Chondrocyte (in vitro differentiated cells): ENCODE results near the gene MMP20. TPM values are rescaled to one million over a fixed set of nuclear protein-coding genes. Genes with fewer than 3 reads are reported as not detected.

ENCODE experiments used
- DNase-seq: peaks from one replicate; pipeline ENCODE4 v3.0.0; 2021; ENCODE audit warnings: mixed read lengths, low spot score
- H3K27ac Mint-ChIP-seq: one replicate; pipeline ENCODE4 v1.8.0; 2021; ENCODE audit warnings: mild to moderate bottlenecking, moderate library complexity, mixed read lengths; ENCODE audit not compliant: unreplicated experiment
- H3K27me3 Mint-ChIP-seq: 2 replicates; pipeline ENCODE4 v1.8.0; 2021; ENCODE audit warnings: low read depth, mixed read lengths
- H3K36me3 Mint-ChIP-seq: 2 replicates; pipeline ENCODE4 v1.8.0; 2021; ENCODE audit warnings: low read depth, mixed read lengths
- H3K4me1 Mint-ChIP-seq: 2 replicates; pipeline ENCODE4 v1.8.0; 2021; ENCODE audit warnings: low read depth, mild to moderate bottlenecking, mixed read lengths
- H3K4me3 Mint-ChIP-seq: one replicate; pipeline ENCODE4 v1.8.0; 2021; ENCODE audit warnings: mild to moderate bottlenecking, moderate library complexity, mixed read lengths; ENCODE audit not compliant: unreplicated experiment
- H3K9me3 Mint-ChIP-seq: 2 replicates; pipeline ENCODE4 v1.8.0; 2021; ENCODE audit warnings: low read depth, mixed read lengths
- total RNA-seq: library from RNA; stranded (reverse); gene quantifications from 3 replicates; pipeline ENCODE4 v1.2.1, GENCODE V29; 2021
- TF ChIP-seq, protein P1 (sequence below): fragments of 200-600 bp; sonication (generic); IDR thresholded peaks from 2 replicates; pipeline ENCODE4 v1.5.0; 2021; ENCODE audit warnings: antibody characterized with exemption, mild to moderate bottlenecking, moderate library complexity

The MMP20 gene
- total RNA-seq, 1 donor from 2014 or later = not detected

DNA sequence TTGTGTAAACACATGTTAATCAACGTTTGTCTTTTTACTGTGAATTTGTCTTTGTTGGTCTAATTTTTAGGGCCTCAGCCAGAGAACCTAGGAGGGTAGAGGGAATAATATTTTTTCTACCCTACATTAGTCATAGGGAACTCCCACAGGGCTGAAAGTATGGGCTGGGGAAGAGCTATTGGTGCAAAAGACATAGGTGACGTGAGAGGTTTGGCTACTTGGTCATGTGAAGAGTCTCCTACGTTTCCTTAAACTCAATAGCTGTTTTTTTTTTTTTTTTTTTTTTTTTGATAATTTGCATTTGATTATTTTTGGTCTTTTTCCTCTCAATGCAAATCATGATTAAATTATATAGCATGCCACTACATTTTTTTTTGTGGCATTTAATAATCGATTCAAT is 78.7 kb downstream of the MMP20 start:
- peaks cover 2% of the 10 kb centered on the region for H3K27me3 Mint-ChIP-seq
- TF ChIP-seq, protein P1, sequence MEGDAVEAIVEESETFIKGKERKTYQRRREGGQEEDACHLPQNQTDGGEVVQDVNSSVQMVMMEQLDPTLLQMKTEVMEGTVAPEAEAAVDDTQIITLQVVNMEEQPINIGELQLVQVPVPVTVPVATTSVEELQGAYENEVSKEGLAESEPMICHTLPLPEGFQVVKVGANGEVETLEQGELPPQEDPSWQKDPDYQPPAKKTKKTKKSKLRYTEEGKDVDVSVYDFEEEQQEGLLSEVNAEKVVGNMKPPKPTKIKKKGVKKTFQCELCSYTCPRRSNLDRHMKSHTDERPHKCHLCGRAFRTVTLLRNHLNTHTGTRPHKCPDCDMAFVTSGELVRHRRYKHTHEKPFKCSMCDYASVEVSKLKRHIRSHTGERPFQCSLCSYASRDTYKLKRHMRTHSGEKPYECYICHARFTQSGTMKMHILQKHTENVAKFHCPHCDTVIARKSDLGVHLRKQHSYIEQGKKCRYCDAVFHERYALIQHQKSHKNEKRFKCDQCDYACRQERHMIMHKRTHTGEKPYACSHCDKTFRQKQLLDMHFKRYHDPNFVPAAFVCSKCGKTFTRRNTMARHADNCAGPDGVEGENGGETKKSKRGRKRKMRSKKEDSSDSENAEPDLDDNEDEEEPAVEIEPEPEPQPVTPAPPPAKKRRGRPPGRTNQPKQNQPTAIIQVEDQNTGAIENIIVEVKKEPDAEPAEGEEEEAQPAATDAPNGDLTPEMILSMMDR = no peak
- H3K4me3 Mint-ChIP-seq = no peak overlapping the region
- H3K36me3 Mint-ChIP-seq = peaks cover 1% of the 10 kb centered on the region
- no peak for DNase-seq
- no peak overlapping the region for H3K27ac Mint-ChIP-seq
- peaks cover 12% of the 10 kb centered on the region for H3K4me1 Mint-ChIP-seq
- no peaks in the 10 kb centered on the region for H3K9me3 Mint-ChIP-seq

DNA sequence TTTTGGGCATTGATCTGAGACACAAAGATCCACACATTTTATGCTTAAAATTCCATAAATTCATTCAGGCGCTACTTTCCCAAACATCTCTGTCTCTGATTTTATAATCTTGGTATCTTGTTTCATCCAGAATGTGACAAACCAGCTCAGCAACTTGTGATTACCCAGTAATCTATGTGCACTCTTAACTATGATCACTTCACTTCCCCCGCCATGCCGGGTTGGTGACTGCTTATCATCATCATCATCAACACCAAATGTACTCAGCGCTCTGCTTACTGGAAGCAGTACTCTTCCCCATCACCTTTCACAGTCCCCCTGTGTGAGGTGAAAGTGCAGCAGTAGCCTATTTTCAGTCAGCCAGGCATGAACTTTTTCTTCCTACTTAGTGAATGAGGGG is 79.4 kb downstream of the MMP20 start:
- Mint-ChIP-seq H3K36me3 (peaks cover 1% of the 10 kb centered on the region), H3K9me3 (peaks cover 3% of the 10 kb centered on the region), H3K4me1 (peaks cover 12% of the 10 kb centered on the region), H3K4me3 (no peak overlapping the region), H3K27me3 (peaks cover 2% of the 10 kb centered on the region), H3K27ac (no peak overlapping the region)
- no peak for DNase-seq
- TF ChIP-seq, protein P1 = no peak

DNA sequence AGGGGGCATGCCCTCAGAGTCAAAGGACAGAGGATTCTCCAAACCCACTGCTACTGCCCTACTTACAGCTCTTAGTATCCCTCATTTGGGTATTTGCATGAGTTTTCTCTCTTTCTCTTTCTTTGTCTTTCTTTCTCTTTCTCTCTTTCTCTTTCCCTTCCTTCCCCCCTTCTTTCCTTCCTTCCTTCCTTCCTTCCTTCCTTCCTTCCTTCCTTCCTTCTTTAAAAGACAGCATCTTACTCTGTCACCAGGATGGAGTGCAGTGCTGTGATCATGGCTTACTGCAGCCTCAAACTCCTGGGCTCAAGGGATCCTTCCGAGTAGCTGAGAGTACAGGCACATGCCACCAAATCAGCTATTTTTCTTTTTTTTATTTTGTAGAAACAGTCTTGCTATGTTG is 80.5 kb downstream of the MMP20 start:
- peaks cover 12% of the 10 kb centered on the region for H3K4me1 Mint-ChIP-seq
- H3K27me3 Mint-ChIP-seq = peaks cover 2% of the 10 kb centered on the region
- no peak overlapping the region for H3K27ac Mint-ChIP-seq
- H3K36me3 Mint-ChIP-seq = peaks cover 4% of the 10 kb centered on the region
- peaks cover 13% of the 10 kb centered on the region for H3K9me3 Mint-ChIP-seq
- DNase-seq = no peak
- TF ChIP-seq, protein P1 = no peak
- H3K4me3 Mint-ChIP-seq = no peak overlapping the region

DNA sequence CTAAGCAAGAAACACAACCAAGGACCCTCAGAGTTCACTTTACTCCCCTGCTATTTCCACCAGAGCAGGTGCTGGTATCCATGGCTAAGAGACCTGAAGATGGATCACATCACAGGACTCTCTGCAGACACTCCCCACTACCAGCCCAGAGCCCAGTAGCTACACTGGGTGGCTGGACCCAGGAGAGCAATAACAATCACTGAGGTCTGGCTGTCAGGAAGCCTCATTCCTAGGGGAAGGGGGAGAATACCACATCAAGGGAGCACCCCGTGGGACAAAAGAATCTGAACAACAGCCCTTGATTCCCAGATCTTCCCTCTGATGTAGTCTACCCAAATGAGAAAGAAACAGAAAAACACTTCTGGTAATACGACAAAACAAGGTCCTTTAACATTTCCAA is 85.6 kb downstream of the MMP20 start:
- peaks cover 3% of the 10 kb centered on the region for H3K36me3 Mint-ChIP-seq
- DNase-seq = no peak
- TF ChIP-seq, protein P1 = no peak
- peaks cover 14% of the 10 kb centered on the region for H3K9me3 Mint-ChIP-seq
- no peaks in the 10 kb centered on the region for H3K4me1 Mint-ChIP-seq
- H3K4me3 Mint-ChIP-seq = no peak overlapping the region
- no peak overlapping the region for H3K27ac Mint-ChIP-seq
- peaks cover 5% of the 10 kb centered on the region for H3K27me3 Mint-ChIP-seq

DNA sequence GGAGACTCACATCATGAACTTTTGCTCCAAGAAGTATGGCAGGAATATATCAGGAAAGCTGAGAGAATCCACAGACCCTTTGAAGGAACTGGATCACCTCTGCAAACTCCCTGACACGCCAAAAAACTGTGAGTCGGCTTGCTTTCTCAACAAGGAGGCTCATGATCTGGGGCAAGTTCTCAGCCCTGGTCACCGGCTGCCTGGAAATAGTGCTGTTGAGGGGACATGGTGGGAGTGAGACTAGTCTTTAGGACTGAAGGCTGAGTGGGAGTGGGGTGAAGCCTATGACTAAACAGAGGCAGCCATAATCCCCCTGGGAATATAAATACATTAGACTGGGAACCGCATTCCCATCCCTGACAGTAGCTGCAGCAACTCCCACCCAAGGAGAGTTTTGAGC is 86.2 kb downstream of the MMP20 start:
- Mint-ChIP-seq H3K27me3 (peaks cover 9% of the 10 kb centered on the region), H3K36me3 (peaks cover 3% of the 10 kb centered on the region), H3K4me3 (no peak overlapping the region), H3K27ac (no peak overlapping the region), H3K9me3 (peaks cover 14% of the 10 kb centered on the region), H3K4me1 (no peaks in the 10 kb centered on the region)
- no peak for DNase-seq
- TF ChIP-seq, protein P1 = no peak
